Ureter (tissue), 1 donor: ENCODE measurements around the gene ADRA1B. TPM values are rescaled to one million over a fixed set of nuclear protein-coding genes. Genes with fewer than 3 reads are reported as not detected.
"Not testable (repeated sequence)": the region's sequence is repeated elsewhere in the genome, so short reads cannot be mapped to it uniquely, and the experiment has no call there.

Experiments
- DNase-seq: peaks from one replicate; pipeline ENCODE4 v3.0.0-alpha.2; 2020; ENCODE audit warnings: low spot score
- total RNA-seq: library from RNA; stranded (reverse); gene quantifications from one replicate; pipeline ENCODE4 v1.2.4, GENCODE V29; 2023
- donor health status: DM: yes; HTN: yes; CAD: no.

Gene ADRA1B
- total RNA-seq, 1 donor from 2014 or later: 0.23 TPM

GRCh38 chr5:159965838-159966128 lies 49.5 kb downstream of the ADRA1B start:
- DNase-seq: not testable (repeated sequence)

GRCh38 chr5:159969966-159970365 lies 53.7 kb downstream of the ADRA1B start:
- DNase-seq: no peak

GRCh38 chr5:159971038-159971437 lies 54.8 kb downstream of the ADRA1B start:
- no peak for DNase-seq

- DNase-seq: no peak
Measured at GRCh38 chr5:159971514-159971913, 55.2 kb downstream of the ADRA1B start.

- no peak for DNase-seq
Measured at GRCh38 chr5:159971931-159972461, 55.7 kb downstream of the ADRA1B start.

GRCh38 chr5:159972538-159973362 lies 56.5 kb downstream of the ADRA1B start:
- no peak for DNase-seq

GRCh38 chr5:159975462-159976019 lies 59.3 kb downstream of the ADRA1B start:
- DNase-seq: no peak

- no peak for DNase-seq
Measured at GRCh38 chr5:159976921-159977320, 60.6 kb downstream of the ADRA1B start.

GRCh38 chr5:159978358-159978757 lies 62.1 kb downstream of the ADRA1B start:
- DNase-seq: no peak

- DNase-seq: no peak
Measured at GRCh38 chr5:159982421-159983173, 66.3 kb downstream of the ADRA1B start.

GRCh38 chr5:159987031-159987674 lies 70.9 kb downstream of the ADRA1B start:
- DNase-seq: peak; percentile 86

- DNase-seq: no peak
Measured at GRCh38 chr5:159990506-159990905, 74.2 kb downstream of the ADRA1B start.

- no peak for DNase-seq
Measured at GRCh38 chr5:159992566-159992965, 76.3 kb downstream of the ADRA1B start.

GRCh38 chr5:159993194-159993593 lies 76.9 kb downstream of the ADRA1B start:
- DNase-seq: no peak

- DNase-seq: no peak
Measured at GRCh38 chr5:159995907-159996306, 79.6 kb downstream of the ADRA1B start.

- no peak for DNase-seq
Measured at GRCh38 chr5:160001457-160001856, 85.2 kb downstream of the ADRA1B start.

GRCh38 chr5:160007514-160007913 lies 91.2 kb downstream of the ADRA1B start:
- DNase-seq: no peak

- DNase-seq: not testable (repeated sequence)
Measured at GRCh38 chr5:160008529-160008876, 92.2 kb downstream of the ADRA1B start.

GRCh38 chr5:160008877-160009590 lies 92.8 kb downstream of the ADRA1B start, which contains the start of gene TTC1:
TTC1 (plus strand) TSS chr5:160009139; CDS start chr5:160010529, 1,390 bp downstream.
- peak; percentile 97 for DNase-seq

- DNase-seq: no peak
Measured at GRCh38 chr5:160009591-160009989, 93.3 kb downstream of the ADRA1B start.

- no peak for DNase-seq
Measured at GRCh38 chr5:160011471-160011870, 95.2 kb downstream of the ADRA1B start.
